HEK293 (cell line): ENCODE results near the gene FCGBP.

Experiments used
- CTCF ChIA-PET: fragments of 350-600 bp; formaldehyde crosslinking; extraction: SDS; loops from one replicate; lab custom pipeline; 2021; ENCODE audit warnings: antibody characterized with exemption; lab: Yijun Ruan, JAX
- POLR2A ChIA-PET: fragments of 300-600 bp; formaldehyde crosslinking; extraction: SDS; loops from one replicate; lab custom pipeline; 2020; ENCODE audit warnings: antibody characterized with exemption, inconsistent platforms; lab: Yijun Ruan, JAX
- H3K27ac ChIP-seq: fragments of 200-500 bp; sonication (Bioruptor generic); 2 replicates; pipeline ENCODE4 v1.5.1; 2014; ENCODE audit warnings: low read depth, low read length, control low read depth, inconsistent platforms; ENCODE audit errors: extremely low read depth
- H3K36me3 ChIP-seq, 2 experiments: fragments of 200-500 bp in 1 of 2; sonication (Bioruptor generic) in 1 of 2; 1 replicate in 1 of 2; 2 replicates in 1 of 2; pipeline ENCODE4 v1.5.1; 2014 to 2017; ENCODE audit warnings: inconsistent platforms in 2 of 2, low read length in 2 of 2; ENCODE audit not compliant: control insufficient read depth in 2 of 2, insufficient read depth in 1 of 2
- H3K4me1 ChIP-seq: fragments of 200-500 bp; sonication (Bioruptor generic); 2 replicates; pipeline ENCODE4 v1.5.1; 2014; ENCODE audit warnings: mild to moderate bottlenecking, low read length, inconsistent platforms; ENCODE audit not compliant: control insufficient read depth, insufficient read depth
- H3K4me3 ChIP-seq: 2 replicates; pipeline ENCODE4 v1.5.1; 2011; ENCODE audit warnings: low read depth, mild to moderate bottlenecking, control low read depth, low read length, moderate library complexity
- H3K9me3 ChIP-seq: fragments of 200-500 bp; sonication (Bioruptor generic); 2 replicates; pipeline ENCODE4 v1.5.1; 2014; ENCODE audit warnings: low read depth, low read length, inconsistent platforms; ENCODE audit not compliant: control insufficient read depth, insufficient read depth
- BCL6B ChIP-seq: fragments of 450-650 bp; formaldehyde crosslinking; IDR thresholded peaks from 2 replicates; pipeline ENCODE4 v1.5.1; 2017; ENCODE audit warnings: missing biosample characterization, missing genetic modification characterization
- MZF1 ChIP-seq: fragments of 450-650 bp; formaldehyde crosslinking; IDR thresholded peaks from 2 replicates; pipeline ENCODE4 v1.5.1; 2017; ENCODE audit warnings: missing biosample characterization, missing genetic modification characterization, borderline replicate concordance
- PRDM4 ChIP-seq: fragments of 450-650 bp; formaldehyde crosslinking; IDR thresholded peaks from 2 replicates; pipeline ENCODE4 v1.5.1; 2017; ENCODE audit warnings: missing biosample characterization, missing genetic modification characterization
- RBAK ChIP-seq: fragments of 450-650 bp; formaldehyde crosslinking; IDR thresholded peaks from 2 replicates; pipeline ENCODE4 v1.5.1; 2016; ENCODE audit warnings: missing biosample characterization, missing genetic modification characterization
- REST ChIP-seq: fragments of 450-650 bp; formaldehyde crosslinking; IDR thresholded peaks from 2 replicates; pipeline ENCODE4 v1.5.1; 2016; ENCODE audit warnings: missing biosample characterization, missing genetic modification characterization
- SCRT2 ChIP-seq: fragments of 450-650 bp; formaldehyde crosslinking; IDR thresholded peaks from 2 replicates; pipeline ENCODE4 v1.5.1; 2016; ENCODE audit warnings: missing biosample characterization, missing genetic modification characterization
- YY1 ChIP-seq: fragments of 450-650 bp; formaldehyde crosslinking; IDR thresholded peaks from 2 replicates; pipeline ENCODE4 v1.5.1; 2018; ENCODE audit warnings: missing biosample characterization, missing genetic modification characterization
- ZBTB17 ChIP-seq: fragments of 450-650 bp; formaldehyde crosslinking; IDR thresholded peaks from 2 replicates; pipeline ENCODE4 v1.5.1; 2016; ENCODE audit warnings: missing biosample characterization, missing genetic modification characterization
- ZFP37 ChIP-seq: fragments of 450-650 bp; formaldehyde crosslinking; IDR thresholded peaks from 2 replicates; pipeline ENCODE4 v1.5.1; 2016; ENCODE audit warnings: missing biosample characterization, missing genetic modification characterization
- ZNF23 ChIP-seq: fragments of 450-650 bp; formaldehyde crosslinking; IDR thresholded peaks from 2 replicates; pipeline ENCODE4 v1.5.1; 2016; ENCODE audit warnings: missing biosample characterization, missing genetic modification characterization, borderline replicate concordance
- ZNF24 ChIP-seq: fragments of 450-650 bp; formaldehyde crosslinking; IDR thresholded peaks from 2 replicates; pipeline ENCODE4 v1.5.1; 2016; ENCODE audit warnings: missing biosample characterization, missing genetic modification characterization
- ZNF280D ChIP-seq: fragments of 450-650 bp; formaldehyde crosslinking; IDR thresholded peaks from 2 replicates; pipeline ENCODE4 v1.5.1; 2016; ENCODE audit warnings: missing biosample characterization, missing genetic modification characterization
- ZNF292 ChIP-seq: fragments of 450-650 bp; formaldehyde crosslinking; IDR thresholded peaks from 2 replicates; pipeline ENCODE4 v1.5.1; 2016; ENCODE audit warnings: low read depth, missing biosample characterization, missing genetic modification characterization, borderline replicate concordance
- ZNF341 ChIP-seq: fragments of 450-650 bp; formaldehyde crosslinking; IDR thresholded peaks from 2 replicates; pipeline ENCODE4; 2016; ENCODE audit warnings: low read depth, missing biosample characterization, missing genetic modification characterization
- ZNF366 ChIP-seq: fragments of 450-650 bp; formaldehyde crosslinking; conservative IDR thresholded peaks from 2 replicates; pipeline ENCODE4 v1.5.1; 2016; ENCODE audit warnings: missing biosample characterization, missing genetic modification characterization
- ZNF558 ChIP-seq: fragments of 450-650 bp; formaldehyde crosslinking; IDR thresholded peaks from 2 replicates; pipeline ENCODE4 v1.5.1; 2016; ENCODE audit warnings: missing biosample characterization, missing genetic modification characterization
- ZNF560 ChIP-seq: fragments of 450-650 bp; formaldehyde crosslinking; IDR thresholded peaks from 2 replicates; pipeline ENCODE4 v1.5.1; 2017; ENCODE audit warnings: missing biosample characterization, missing genetic modification characterization, borderline replicate concordance
- ZNF600 ChIP-seq: fragments of 450-650 bp; formaldehyde crosslinking; IDR thresholded peaks from 2 replicates; pipeline ENCODE4 v1.5.1; 2016; ENCODE audit warnings: missing biosample characterization, missing genetic modification characterization
- ZNF629 ChIP-seq: fragments of 450-650 bp; formaldehyde crosslinking; IDR thresholded peaks from 2 replicates; pipeline ENCODE4 v1.5.1; 2017; ENCODE audit warnings: missing biosample characterization, missing genetic modification characterization
- ZNF664 ChIP-seq: fragments of 450-650 bp; formaldehyde crosslinking; IDR thresholded peaks from 2 replicates; pipeline ENCODE4 v1.5.1; 2016; ENCODE audit warnings: missing biosample characterization, missing genetic modification characterization
- ZNF843 ChIP-seq: fragments of 450-650 bp; formaldehyde crosslinking; IDR thresholded peaks from 2 replicates; pipeline ENCODE4 v1.5.1; 2016; ENCODE audit warnings: missing biosample characterization, missing genetic modification characterization
- ZSCAN23 ChIP-seq: fragments of 450-650 bp; formaldehyde crosslinking; IDR thresholded peaks from 2 replicates; pipeline ENCODE4 v1.5.1; 2016; ENCODE audit warnings: missing biosample characterization, missing genetic modification characterization
- TF ChIP-seq, protein P1 (sequence below): fragments of 450-650 bp; formaldehyde crosslinking; IDR thresholded peaks from 2 replicates; pipeline ENCODE4 v1.5.1; 2017; ENCODE audit warnings: missing biosample characterization, missing genetic modification characterization

FCGBP gene

GRCh38 chr19:39970675-39971379, 36.4 kb upstream of the FCGBP start, which contains the start of gene PSMC4 (continued):
- peak; percentile 96 for TF ChIP-seq ZNF280D
- peak; percentile 68; the same call in 1 of the 2 replicates for TF ChIP-seq PRDM4 (tag by site-specific recombination)
- peak; percentile 72 for TF ChIP-seq ZNF341 (tag by site-specific recombination)
- TF ChIP-seq ZNF23 (tag by site-specific recombination) = no peak
- TF ChIP-seq REST (tag by site-specific recombination) = 0 out of 2 replicates have a peak, but pooled peaks have one; percentile 60
- no peak for TF ChIP-seq BCL6B
- 0 out of 2 replicates have a peak, but pooled peaks have one; percentile 45 for TF ChIP-seq ZNF558 (tag by site-specific recombination)
- no peak for TF ChIP-seq ZNF292 (tag by site-specific recombination)
- TF ChIP-seq ZNF366 (tag by site-specific recombination) = no peak
- no peak for TF ChIP-seq ZNF664
- TF ChIP-seq YY1 (tag by site-specific recombination) = peak; percentile 35; the same call in 1 of the 2 replicates
- TF ChIP-seq ZSCAN23 (tag by site-specific recombination) = no peak
- TF ChIP-seq ZNF843 = peak; percentile 60
- peak; percentile 71; the same call in 1 of the 2 replicates for TF ChIP-seq RBAK
- TF ChIP-seq ZNF24 (tag by site-specific recombination) = no peak; the same call in none of the 2 replicates
- TF ChIP-seq ZBTB17 (tag by site-specific recombination) = peak; percentile 99

GRCh38 chr19:39970425-39970674, 35.9 kb upstream of the FCGBP start:
- Histone ChIP-seq H3K27ac (peak overlapping the region; percentile 80), H3K4me1 (peaks cover 14% of the 10 kb centered on the region), H3K4me3 (peak overlapping the region; percentile 59), H3K9me3 (no peaks in the 10 kb centered on the region), H3K36me3 (peaks cover 35 to 41% of the 10 kb centered on the region in 2 experiments)
- ChIA-PET POLR2A (interaction anchor here (0.5 to 2.3 kb wide), 42 partner anchors 9 to 808 kb away, joined by 3 to 49 read pairs (median 4); partner anchors contain the start of genes BLVRB, DYRK1B, FBL and LGALS14), CTCF (interaction anchor here (0.5 to 4.0 kb wide), 45 partner anchors 9 to 1991 kb away, joined by 3 to 49 read pairs (median 5); partner anchors contain the start of genes DYRK1B, FBL and ZNF546)
- TF ChIP-seq ZFP37 (tag by site-specific recombination) = 0 out of 2 replicates have a peak, but pooled peaks have one; percentile 99
- TF ChIP-seq, protein P1, sequence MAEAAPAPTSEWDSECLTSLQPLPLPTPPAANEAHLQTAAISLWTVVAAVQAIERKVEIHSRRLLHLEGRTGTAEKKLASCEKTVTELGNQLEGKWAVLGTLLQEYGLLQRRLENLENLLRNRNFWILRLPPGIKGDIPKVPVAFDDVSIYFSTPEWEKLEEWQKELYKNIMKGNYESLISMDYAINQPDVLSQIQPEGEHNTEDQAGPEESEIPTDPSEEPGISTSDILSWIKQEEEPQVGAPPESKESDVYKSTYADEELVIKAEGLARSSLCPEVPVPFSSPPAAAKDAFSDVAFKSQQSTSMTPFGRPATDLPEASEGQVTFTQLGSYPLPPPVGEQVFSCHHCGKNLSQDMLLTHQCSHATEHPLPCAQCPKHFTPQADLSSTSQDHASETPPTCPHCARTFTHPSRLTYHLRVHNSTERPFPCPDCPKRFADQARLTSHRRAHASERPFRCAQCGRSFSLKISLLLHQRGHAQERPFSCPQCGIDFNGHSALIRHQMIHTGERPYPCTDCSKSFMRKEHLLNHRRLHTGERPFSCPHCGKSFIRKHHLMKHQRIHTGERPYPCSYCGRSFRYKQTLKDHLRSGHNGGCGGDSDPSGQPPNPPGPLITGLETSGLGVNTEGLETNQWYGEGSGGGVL (tag by site-specific recombination) = peak; percentile 74; the same call in 1 of the 2 replicates
- no peak for TF ChIP-seq ZNF600 (tag by site-specific recombination)
- peak; percentile 79; the same call in 1 of the 2 replicates for TF ChIP-seq MZF1 (tag by site-specific recombination)
- TF ChIP-seq ZNF560 (tag by site-specific recombination) = no peak
- no peak for TF ChIP-seq ZNF629 (tag by site-specific recombination)
- 0 out of 2 replicates have a peak, but pooled peaks have one; percentile 33 for TF ChIP-seq SCRT2 (tag by site-specific recombination)
- no peak for TF ChIP-seq ZBTB17 (tag by site-specific recombination)
